B cell (primary cell): ENCODE results near the gene TEAD1. TPM values are rescaled to one million over a fixed set of nuclear protein-coding genes. Genes with fewer than 3 reads are reported as not detected.

Source experiments
- ATAC-seq: fragments of 200-7000 bp; cut with Tn5 transposase; one replicate; pipeline ENCODE4 v1.10.0; 2021; ENCODE audit warnings: low read depth, mild to moderate bottlenecking, moderate number of reproducible peaks, moderate library complexity
- CTCF ChIA-PET: fragments of 350-600 bp; sonication (Branson Sonifier 250); formaldehyde crosslinking; loops from one replicate; lab custom pipeline; 2021; ENCODE audit warnings: antibody characterized with exemption, inconsistent platforms; lab: Charles Lee
- POLR2A ChIA-PET: fragments of 350-600 bp; sonication (Branson Sonifier 250); formaldehyde crosslinking; loops from one replicate; lab custom pipeline; 2021; ENCODE audit warnings: antibody characterized with exemption; lab: Charles Lee
- DNase-seq: peaks from one replicate; pipeline ENCODE4 v3.0.0; 2013
- H2AFZ ChIP-seq: 2 replicates; pipeline ENCODE4 v1.6.1; 2012; ENCODE audit warnings: mild to moderate bottlenecking, low read depth, low read length; ENCODE audit not compliant: insufficient read depth, poor library complexity, severe bottlenecking
- H3K27ac ChIP-seq, 2 donors: 1 replicate in 1 of 2; 2 replicates in 1 of 2; pipeline ENCODE4 v1.5.1; 2012 to 2013; ENCODE audit warnings: low read length in 2 of 2, mild to moderate bottlenecking in 2 of 2, moderate library complexity in 1 of 2
- H3K27me3 ChIP-seq, 4 experiments: fragments of 200-600 bp in 1 of 4; sonication (generic) in 1 of 4; replicated peaks in 1 of 4; 1 replicate in 2 of 4; 2 replicates in 2 of 4; pipeline versions ENCODE4 v1.6.1 to v1.7.0; 2013 to 2016; ENCODE audit warnings: low read length in 3 of 4, mild to moderate bottlenecking in 2 of 4, mixed read lengths in 1 of 4, moderate library complexity in 1 of 4; ENCODE audit not compliant: insufficient read depth in 4 of 4, control insufficient read depth in 3 of 4; ENCODE audit errors: control extremely low read depth in 1 of 4
- H3K36me3 ChIP-seq, 2 experiments: replicated peaks in 1 of 2; 1 replicate in 1 of 2; 2 replicates in 1 of 2; pipeline versions ENCODE4 v1.6.1 to v1.7.1; 2013; ENCODE audit warnings: low read length in 1 of 2; ENCODE audit not compliant: insufficient read depth in 2 of 2, control insufficient read depth in 1 of 2; ENCODE audit errors: control extremely low read depth in 1 of 2, extremely low read depth in 1 of 2
- H3K4me1 ChIP-seq, 2 donors: fragments of 200-600 bp in 1 of 2; sonication (generic) in 1 of 2; 1 replicate in 1 of 2; 2 replicates in 1 of 2; pipeline versions ENCODE4 v1.5.1 to v1.6.1; 2013 to 2017; ENCODE audit warnings: low read length in 2 of 2; ENCODE audit not compliant: control insufficient read depth in 2 of 2, insufficient read depth in 2 of 2
- H3K4me2 ChIP-seq: replicated peaks from 2 replicates; pipeline ENCODE3; 2012; ENCODE audit warnings: mild to moderate bottlenecking, low read depth, low read length; ENCODE audit not compliant: poor library complexity, severe bottlenecking
- H3K4me3 ChIP-seq, 5 experiments: fragments of 200-600 bp in 1 of 5; sonication (generic) in 1 of 5; 1 replicate in 3 of 5; 2 replicates in 2 of 5; pipeline versions ENCODE4 v1.5.1 to v1.7.0; 2011 to 2016; ENCODE audit warnings: low read length in 4 of 5, mild to moderate bottlenecking in 4 of 5, low read depth in 2 of 5, control low read depth in 1 of 5, moderate library complexity in 1 of 5; ENCODE audit not compliant: insufficient read depth in 1 of 5; ENCODE audit errors: control extremely low read depth in 1 of 5, extremely low read depth in 1 of 5
- H3K79me2 ChIP-seq: fragments of 200-600 bp; sonication (generic); one replicate; pipeline ENCODE4 v1.6.0; 2016; ENCODE audit warnings: low read length; ENCODE audit not compliant: control insufficient read depth, insufficient read depth
- H3K9ac ChIP-seq: fragments of 200-600 bp; sonication (generic); 2 replicates; pipeline ENCODE4 v1.6.1; 2017; ENCODE audit warnings: mild to moderate bottlenecking, low read length, moderate library complexity
- H3K9me3 ChIP-seq, 3 donors: one replicate each; pipeline versions ENCODE4 v1.6.1 to v1.7.1; 2013; ENCODE audit warnings: low read length in 2 of 3; ENCODE audit not compliant: control insufficient read depth in 2 of 3, insufficient read depth in 1 of 3; ENCODE audit errors: control extremely low read depth in 1 of 3
- H4K20me1 ChIP-seq: 2 replicates; pipeline ENCODE4 v1.6.0; 2012; ENCODE audit warnings: mild to moderate bottlenecking, low read length; ENCODE audit not compliant: insufficient read depth, control insufficient read depth, poor library complexity, severe bottlenecking
- H3K27ac Mint-ChIP-seq: one replicate; pipeline ENCODE4 v1.8.0; 2021; ENCODE audit warnings: mixed read lengths
- H3K27me3 Mint-ChIP-seq: one replicate; pipeline ENCODE4 v1.8.0; 2021; ENCODE audit warnings: mixed read lengths
- H3K4me1 Mint-ChIP-seq: one replicate; pipeline ENCODE4 v1.8.0; 2021; ENCODE audit warnings: mixed read lengths
- H3K4me3 Mint-ChIP-seq: one replicate; pipeline ENCODE4 v1.8.0; 2021; ENCODE audit warnings: mixed read lengths
- H3K9me3 Mint-ChIP-seq: one replicate; pipeline ENCODE4 v1.8.0; 2022; ENCODE audit warnings: mixed read lengths; ENCODE audit not compliant: insufficient read depth
- CTCF ChIP-seq: fragments of 200-600 bp; IDR thresholded peaks from one replicate; pipeline ENCODE4 v1.8.0; 2022; ENCODE audit warnings: antibody characterized with exemption, mild to moderate bottlenecking
- EZH2 ChIP-seq: IDR thresholded peaks from 2 replicates; pipeline ENCODE4 v1.6.1; 2012; ENCODE audit warnings: borderline replicate concordance, low read depth, mild to moderate bottlenecking, moderate library complexity, low read length; ENCODE audit not compliant: insufficient read depth, poor library complexity, severe bottlenecking
- WGBS: methylation state at CpG from one replicate; pipeline ENCODE4 v1.1.5; 2013; ENCODE audit warnings: missing lambda C conversion rate; ENCODE audit not compliant: insufficient coverage; 5-methylcytosine and 5-hydroxymethylcytosine counted together
- intact Hi-C: fragments of 100-400 bp; cut with micrococcal nuclease; formaldehyde crosslinking; loops from one replicate; pipeline ENCODE4 v1.10.0; 2022
- polyA plus RNA-seq: library from polyadenylated mRNA; depleted of rRNA; stranded (reverse); fragments of >200 nt; gene quantifications from 2 replicates; pipeline ENCODE4 v1.2.3, GENCODE V29; 2012
- total RNA-seq, 2 donors: library from RNA; stranded (reverse); fragments of 120-200 nt in 1 of 2; gene quantifications; 1 replicate in 1 of 2; 2 replicates in 1 of 2; pipeline versions ENCODE4 v1.2.3 to v1.2.4, GENCODE V29; 2013 to 2022

TEAD1 gene
- total and polyA plus RNA-seq, 2 donors (not counting 1 experiment from before 2014, with no cell fraction given): 0.30 TPM; not detected in 1

- TF ChIP-seq EZH2: no peak
- no peak for TF ChIP-seq CTCF
- ATAC-seq: no peak
- Mint-ChIP-seq H3K9me3 (peaks cover 3% of the 10 kb centered on the region), H3K4me3 (no peak overlapping the region), H3K27me3 (peaks cover 22% of the 10 kb centered on the region), H3K27ac (no peak overlapping the region), H3K4me1 (no peaks in the 10 kb centered on the region)
- Histone ChIP-seq H3K9me3 (peaks cover 0 to 1% (median 0%) of the 10 kb centered on the region in 3 donors), H3K4me3 (no peak overlapping the region), H3K9ac (no peak overlapping the region), H3K79me2 (no peaks in the 10 kb centered on the region), H3K4me1 (no peaks in the 10 kb centered on the region), H3K27ac (no peak overlapping the region), H3K36me3 (no peaks in the 10 kb centered on the region), H4K20me1 (no peaks in the 10 kb centered on the region), H2AFZ (no peak overlapping the region), H3K4me2 (no peak overlapping the region), H3K27me3 (peaks cover 0 to 10% (median 0%) of the 10 kb centered on the region in 4 experiments)
- ChIA-PET POLR2A (no interaction called here), CTCF (no interaction called here)
- no CpG with 5 or more reads among the region's 1 CpG for whole genome bisulfite sequencing
- DNase-seq: no peak
- intact Hi-C loops: no loop called here
Observed at GRCh38 chr11:12951376-12951775, 277.2 kb downstream of the TEAD1 start.

- Histone ChIP-seq H3K27ac (no peak overlapping the region), H3K4me3 (no peak overlapping the region), H3K4me2 (no peak overlapping the region), H3K27me3 (peaks cover 0 to 10% (median 0%) of the 10 kb centered on the region in 4 experiments), H2AFZ (no peak overlapping the region), H3K9ac (no peak overlapping the region), H3K79me2 (no peaks in the 10 kb centered on the region), H3K4me1 (no peaks in the 10 kb centered on the region), H3K36me3 (no peaks in the 10 kb centered on the region), H4K20me1 (no peaks in the 10 kb centered on the region), H3K9me3 (peaks cover 0 to 1% (median 0%) of the 10 kb centered on the region in 3 donors)
- intact Hi-C loops: no loop called here
- ATAC-seq (no peak), DNase-seq (no peak)
- TF ChIP-seq CTCF: no peak
- TF ChIP-seq EZH2: no peak
- no peak overlapping the region for H3K27ac Mint-ChIP-seq
- peaks cover 3% of the 10 kb centered on the region for H3K9me3 Mint-ChIP-seq
- POLR2A ChIA-PET: no interaction called here
- H3K4me3 Mint-ChIP-seq: no peak overlapping the region
- peaks cover 20% of the 10 kb centered on the region for H3K27me3 Mint-ChIP-seq
- CTCF ChIA-PET: no interaction called here
- H3K4me1 Mint-ChIP-seq: no peaks in the 10 kb centered on the region
Observed at GRCh38 chr11:12952094-12952493, 277.9 kb downstream of the TEAD1 start.
